GM12874 (cell line): Measurements from ENCODE around the gene TMEM98.

Source experiments
- CTCF ChIP-seq: IDR thresholded peaks from 2 replicates; pipeline ENCODE4 v1.5.1; 2011; ENCODE audit warnings: low read depth, mild to moderate bottlenecking, control low read depth, low read length, moderate library complexity; ENCODE audit not compliant: insufficient read depth

Gene TMEM98

GRCh38 chr17:32917842-32918241 lies 10.1 kb upstream of the TMEM98 start:
- TF ChIP-seq CTCF, result no peak

GRCh38 chr17:32920293-32920692 lies 7.7 kb upstream of the TMEM98 start:
- no peak for TF ChIP-seq CTCF

GRCh38 chr17:32921017-32921416 lies 6.9 kb upstream of the TMEM98 start:
- TF ChIP-seq CTCF, result no peak

GRCh38 chr17:32926183-32926582 lies 1.8 kb upstream of the TMEM98 start:
- TF ChIP-seq CTCF, result no peak

GRCh38 chr17:32927201-32927723 lies 691 bp upstream of the TMEM98 start:
- TF ChIP-seq CTCF, result no peak

- no peak for TF ChIP-seq CTCF
These were observed 908 bp downstream of the TMEM98 start for GRCh38 chr17:32928586-32929535.

GRCh38 chr17:32929588-32929987 lies 1.6 kb downstream of the TMEM98 start:
- TF ChIP-seq CTCF, result no peak
